PFSK-1 (cell line): ENCODE measurements around the gene AGBL3.

Experiments used
- POLR2AphosphoS5 ChIP-seq: IDR thresholded peaks from 2 replicates; pipeline ENCODE4 v1.6.1; 2012; ENCODE audit warnings: low read depth, mild to moderate bottlenecking, control low read depth, low read length, moderate library complexity
- REST ChIP-seq, 2 experiments: IDR thresholded peaks; 2 replicates each; pipeline versions ENCODE4 v1.6.1 to v1.8.0; 2011 to 2012; ENCODE audit warnings: low read depth in 2 of 2, low read length in 2 of 2, control low read depth in 1 of 2, inconsistent platforms in 1 of 2, mild to moderate bottlenecking in 1 of 2, moderate library complexity in 1 of 2; ENCODE audit not compliant: insufficient read depth in 1 of 2
- TAF1 ChIP-seq: IDR thresholded peaks from 2 replicates; pipeline ENCODE4 v1.6.1; 2012; ENCODE audit warnings: low read length, control low read depth, borderline replicate concordance; ENCODE audit not compliant: insufficient read depth

GRCh38 chr7:135077642-135078041, 91.3 kb downstream of the AGBL3 start:
- TF ChIP-seq REST (IDR thresholded peaks at IDR 0.05; ENCODE audit: insufficient read depth in 1 of 2, low read depth in 2 of 2, low read length in 2 of 2) (no peak), TAF1 (no peak), POLR2AphosphoS5 (no peak)
